ENCODE results near the gene RAD9B. TPM values are rescaled to one million over a fixed set of nuclear protein-coding genes. Genes with fewer than 3 reads are reported as not detected.

The RAD9B gene
- total and polyA plus RNA-seq, 2 of the 13 experiments (the other 11 are each of a cell fraction or from before 2014, with no cell fraction given) = 0.05 to 0.38 TPM

- TF ChIP-seq JARID2 (CRISPR knock-in tag; IDR thresholded peaks at IDR 0.05; ENCODE audit: insufficient replicate concordance) = no peak
- peak; percentile 32; the same call in 1 of the 2 replicates for TF ChIP-seq TFE3 (CRISPR knock-in tag; IDR thresholded peaks at IDR 0.05)
- TF ChIP-seq AGO1 (IDR thresholded peaks at IDR 0.05; ENCODE audit: low read depth, low read length, poor library complexity, severe bottlenecking) = peak; percentile 51
- TF ChIP-seq ZNF772 (CRISPR knock-in tag; IDR thresholded peaks at IDR 0.05) = peak; percentile 91
- no peak for TF ChIP-seq ATF7 (IDR thresholded peaks at IDR 0.05)
- peak; percentile 86 for TF ChIP-seq ATF7 (CRISPR knock-in tag; IDR thresholded peaks at IDR 0.05)
- TF ChIP-seq LRRFIP1 (CRISPR knock-in tag; conservative IDR thresholded peaks at IDR 0.05) = no peak
- TF ChIP-seq, protein P1, sequence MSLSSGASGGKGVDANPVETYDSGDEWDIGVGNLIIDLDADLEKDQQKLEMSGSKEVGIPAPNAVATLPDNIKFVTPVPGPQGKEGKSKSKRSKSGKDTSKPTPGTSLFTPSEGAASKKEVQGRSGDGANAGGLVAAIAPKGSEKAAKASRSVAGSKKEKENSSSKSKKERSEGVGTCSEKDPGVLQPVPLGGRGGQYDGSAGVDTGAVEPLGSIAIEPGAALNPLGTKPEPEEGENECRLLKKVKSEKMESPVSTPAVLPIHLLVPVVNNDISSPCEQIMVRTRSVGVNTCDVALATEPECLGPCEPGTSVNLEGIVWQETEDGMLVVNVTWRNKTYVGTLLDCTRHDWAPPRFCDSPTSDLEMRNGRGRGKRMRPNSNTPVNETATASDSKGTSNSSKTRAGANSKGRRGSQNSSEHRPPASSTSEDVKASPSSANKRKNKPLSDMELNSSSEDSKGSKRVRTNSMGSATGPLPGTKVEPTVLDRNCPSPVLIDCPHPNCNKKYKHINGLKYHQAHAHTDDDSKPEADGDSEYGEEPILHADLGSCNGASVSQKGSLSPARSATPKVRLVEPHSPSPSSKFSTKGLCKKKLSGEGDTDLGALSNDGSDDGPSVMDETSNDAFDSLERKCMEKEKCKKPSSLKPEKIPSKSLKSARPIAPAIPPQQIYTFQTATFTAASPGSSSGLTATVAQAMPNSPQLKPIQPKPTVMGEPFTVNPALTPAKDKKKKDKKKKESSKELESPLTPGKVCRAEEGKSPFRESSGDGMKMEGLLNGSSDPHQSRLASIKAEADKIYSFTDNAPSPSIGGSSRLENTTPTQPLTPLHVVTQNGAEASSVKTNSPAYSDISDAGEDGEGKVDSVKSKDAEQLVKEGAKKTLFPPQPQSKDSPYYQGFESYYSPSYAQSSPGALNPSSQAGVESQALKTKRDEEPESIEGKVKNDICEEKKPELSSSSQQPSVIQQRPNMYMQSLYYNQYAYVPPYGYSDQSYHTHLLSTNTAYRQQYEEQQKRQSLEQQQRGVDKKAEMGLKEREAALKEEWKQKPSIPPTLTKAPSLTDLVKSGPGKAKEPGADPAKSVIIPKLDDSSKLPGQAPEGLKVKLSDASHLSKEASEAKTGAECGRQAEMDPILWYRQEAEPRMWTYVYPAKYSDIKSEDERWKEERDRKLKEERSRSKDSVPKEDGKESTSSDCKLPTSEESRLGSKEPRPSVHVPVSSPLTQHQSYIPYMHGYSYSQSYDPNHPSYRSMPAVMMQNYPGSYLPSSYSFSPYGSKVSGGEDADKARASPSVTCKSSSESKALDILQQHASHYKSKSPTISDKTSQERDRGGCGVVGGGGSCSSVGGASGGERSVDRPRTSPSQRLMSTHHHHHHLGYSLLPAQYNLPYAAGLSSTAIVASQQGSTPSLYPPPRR (CRISPR knock-in tag; IDR thresholded peaks at IDR 0.05; ENCODE audit: borderline replicate concordance) = peak; percentile 51; the same call in 1 of the 2 replicates
- no peak for TF ChIP-seq KLF13 (CRISPR knock-in tag; IDR thresholded peaks at IDR 0.05)
- TF ChIP-seq ZHX1 (CRISPR knock-in tag; IDR thresholded peaks at IDR 0.05; ENCODE audit: low read depth) = peak; percentile 93
- TF ChIP-seq CREM (IDR thresholded peaks at IDR 0.05) = peak; percentile 42; the same call in 1 of the 2 replicates
- no peak for TF ChIP-seq CREM (CRISPR knock-in tag; IDR thresholded peaks at IDR 0.05)
- TF ChIP-seq DRAP1 (CRISPR knock-in tag; IDR thresholded peaks at IDR 0.05) = peak; percentile 89
- TF ChIP-seq ZNF317 (CRISPR knock-in tag; IDR thresholded peaks at IDR 0.05) = peak; percentile 92
Measured at GRCh38 chr12:110501752-110502738, at the start of gene RAD9B, which contains the start of gene VPS29 (continued).

Data from HepG2 (cell line).